ENCODE measurements around the gene ARHGEF19.

The ARHGEF19 gene

DNA sequence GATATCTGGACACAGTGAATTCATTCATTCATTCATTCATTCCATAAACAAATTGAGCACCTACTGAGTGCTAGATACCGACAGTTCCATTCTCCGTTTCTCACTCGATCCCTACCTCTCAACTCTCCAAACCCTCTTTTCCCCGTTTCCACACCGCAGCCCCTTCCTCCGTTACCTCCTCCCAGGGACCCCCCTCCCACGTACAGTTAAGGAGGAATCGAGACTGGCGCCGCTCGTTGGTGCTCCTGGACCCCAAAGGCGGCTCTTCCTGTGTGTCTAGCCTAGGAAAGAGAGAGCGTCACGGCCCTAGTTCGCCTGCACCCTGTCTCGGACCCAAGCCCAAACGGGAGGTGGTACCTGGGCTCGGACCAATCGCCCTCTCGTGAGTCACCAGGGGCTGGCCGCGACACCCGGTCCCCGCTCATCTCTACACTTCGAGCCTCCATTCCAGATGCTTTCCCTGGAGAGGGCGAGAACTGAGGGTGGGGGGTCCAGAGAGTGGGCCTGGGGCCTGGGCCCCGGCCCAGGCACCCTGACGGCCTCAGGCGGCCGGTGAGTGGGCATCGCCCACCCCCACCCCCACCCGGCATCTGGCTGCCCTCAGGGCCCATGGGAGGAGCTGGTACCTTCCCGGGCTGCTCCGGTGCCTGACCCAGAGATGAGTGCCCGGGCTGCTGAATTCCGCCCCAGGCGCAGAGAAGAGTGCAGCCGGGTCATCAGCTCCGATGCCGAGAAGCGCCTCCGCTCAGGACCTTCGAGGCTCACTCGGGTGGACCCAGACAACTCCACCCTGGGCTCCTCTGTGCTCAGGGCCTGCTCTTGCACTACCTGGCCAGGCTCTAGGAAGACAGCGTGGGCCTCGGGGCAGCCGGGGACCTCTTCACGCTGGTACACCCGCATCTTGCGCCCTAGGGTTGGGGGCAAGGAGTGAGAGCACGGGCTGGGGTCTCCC is 4.9 kb downstream of the ARHGEF19 start:
- Histone ChIP-seq H3K27ac (ENCODE audit: low read length) (no peak overlapping the region), H3K4me3 (ENCODE audit: low read length) (peak overlapping the region; percentile 57), H3K36me3 (ENCODE audit: control insufficient read depth, low read depth, low read length) (peaks cover 12% of the 10 kb centered on the region), H3K9me3 (ENCODE audit: control insufficient read depth, low read depth, low read length) (no peaks in the 10 kb centered on the region), H3K9ac (ENCODE audit: low read length) (peak overlapping the region; percentile 55), H3K4me1 (ENCODE audit: control insufficient read depth, low read depth, low read length) (peaks cover 15% of the 10 kb centered on the region), H3K27me3 (ENCODE audit: control insufficient read depth, insufficient read depth, low read length) (no peaks in the 10 kb centered on the region)

DNA sequence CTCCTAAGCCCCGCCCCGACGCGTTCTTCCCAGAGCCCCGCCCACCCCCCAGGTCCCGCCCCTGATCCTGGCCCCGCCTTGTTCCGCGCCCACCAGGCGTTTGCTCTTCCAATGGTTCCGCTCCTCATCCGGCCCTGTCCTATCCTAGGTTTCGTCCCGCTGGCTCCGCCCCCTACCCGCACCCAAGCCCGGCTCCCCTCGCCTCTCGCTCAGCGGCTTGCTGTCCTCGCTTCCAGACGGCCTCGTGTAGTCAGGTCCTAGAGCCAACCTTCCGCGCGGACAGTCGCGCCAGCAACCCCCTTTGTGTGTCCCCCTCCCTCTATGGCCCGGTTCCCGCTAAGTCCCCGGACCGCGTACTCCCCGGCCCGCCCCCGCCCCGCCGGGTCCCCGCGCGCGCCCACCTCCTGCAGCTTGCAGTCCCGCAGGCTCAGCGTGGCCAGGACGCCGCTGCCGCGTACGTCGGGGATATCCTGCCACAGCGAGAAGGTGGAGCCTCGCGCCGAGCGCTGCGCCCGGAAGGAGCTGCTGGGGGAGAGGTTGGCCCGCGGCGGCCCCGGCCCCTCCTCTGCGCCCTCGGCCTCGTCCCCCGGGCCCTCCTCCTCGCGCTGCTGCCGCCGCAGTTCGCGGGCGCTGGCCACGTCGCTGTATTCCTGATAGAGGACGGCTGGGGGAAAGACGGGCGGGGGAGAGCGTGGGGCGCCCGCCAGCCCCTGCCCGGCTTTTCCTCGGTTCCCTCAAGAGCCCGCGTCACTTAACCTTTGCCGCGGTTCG is 5.7 kb downstream of the ARHGEF19 start:
- H3K9me3 ChIP-seq (ENCODE audit: control insufficient read depth, low read depth, low read length) = no peaks in the 10 kb centered on the region
- H3K36me3 ChIP-seq (ENCODE audit: control insufficient read depth, low read depth, low read length) = peaks cover 12% of the 10 kb centered on the region
- peaks cover 10% of the 10 kb centered on the region for H3K4me1 ChIP-seq (ENCODE audit: control insufficient read depth, low read depth, low read length)
- H3K27me3 ChIP-seq (ENCODE audit: control insufficient read depth, insufficient read depth, low read length) = no peaks in the 10 kb centered on the region
- no peak overlapping the region for H3K27ac ChIP-seq (ENCODE audit: low read length)
- H3K9ac ChIP-seq (ENCODE audit: low read length) = peak overlapping the region; percentile 55
- peak overlapping the region; percentile 62 for H3K4me3 ChIP-seq (ENCODE audit: low read length)

DNA sequence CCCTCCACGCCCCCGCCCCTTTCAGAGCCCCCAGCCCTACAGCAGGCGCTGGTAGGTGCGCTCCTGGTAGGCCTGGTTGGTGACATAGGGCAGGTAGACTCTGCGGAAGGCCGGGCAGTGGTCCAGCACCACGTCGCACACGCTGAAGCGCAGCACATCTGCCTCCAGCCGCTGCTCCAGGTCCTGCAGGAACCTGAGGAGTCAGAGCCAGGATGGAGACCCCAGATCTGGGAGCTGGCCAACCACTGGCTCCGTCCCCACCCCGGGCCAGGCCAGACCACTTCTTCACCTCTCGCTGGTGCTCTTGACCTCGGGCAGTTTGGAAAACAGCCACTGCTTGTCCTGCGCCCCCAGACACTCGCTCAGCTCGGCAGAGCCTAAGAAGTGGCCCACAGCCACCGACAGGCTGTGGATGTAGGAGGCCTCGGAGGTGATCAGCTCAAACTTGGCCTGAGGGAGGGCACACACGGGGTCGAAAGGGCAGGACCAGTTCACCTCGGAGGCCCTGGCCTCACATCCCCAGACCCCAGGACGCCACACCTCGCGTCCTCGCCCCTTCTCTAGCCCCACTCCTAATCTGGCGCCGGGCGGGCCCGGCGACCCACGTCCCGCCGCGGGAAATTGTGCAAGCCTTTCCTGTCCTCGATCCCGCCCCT is 6.4 kb downstream of the ARHGEF19 start:
- peak overlapping the region; percentile 43 for H3K9ac ChIP-seq (ENCODE audit: low read length)
- no peaks in the 10 kb centered on the region for H3K27me3 ChIP-seq (ENCODE audit: control insufficient read depth, insufficient read depth, low read length)
- H3K4me1 ChIP-seq (ENCODE audit: control insufficient read depth, low read depth, low read length) = peaks cover 3% of the 10 kb centered on the region
- H3K36me3 ChIP-seq (ENCODE audit: control insufficient read depth, low read depth, low read length) = peaks cover 12% of the 10 kb centered on the region
- peak overlapping the region; percentile 62 for H3K4me3 ChIP-seq (ENCODE audit: low read length)
- no peaks in the 10 kb centered on the region for H3K9me3 ChIP-seq (ENCODE audit: control insufficient read depth, low read depth, low read length)
- H3K27ac ChIP-seq (ENCODE audit: low read length) = no peak overlapping the region

DNA sequence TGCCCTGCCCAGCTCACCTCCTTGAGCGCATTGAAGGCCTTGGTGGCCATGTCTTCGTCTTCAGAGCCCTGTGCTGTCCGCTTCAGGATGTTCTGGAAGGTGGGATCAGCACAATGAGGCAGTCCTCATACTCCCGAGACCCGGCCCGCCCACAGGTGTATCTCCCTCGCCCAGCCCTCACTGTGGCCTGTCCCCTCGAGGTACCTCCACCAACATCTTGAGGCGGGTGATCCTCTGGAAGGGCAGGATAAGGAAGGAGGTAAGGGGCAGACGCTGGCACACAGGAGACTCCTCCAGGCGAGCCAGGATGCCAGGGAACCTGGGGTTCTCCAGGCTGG is 7.1 kb downstream of the ARHGEF19 start:
- H3K27me3 ChIP-seq (ENCODE audit: control insufficient read depth, insufficient read depth, low read length) = no peaks in the 10 kb centered on the region
- H3K27ac ChIP-seq (ENCODE audit: low read length) = no peak overlapping the region
- H3K4me3 ChIP-seq (ENCODE audit: low read length) = no peak overlapping the region
- peaks cover 12% of the 10 kb centered on the region for H3K36me3 ChIP-seq (ENCODE audit: control insufficient read depth, low read depth, low read length)
- H3K9ac ChIP-seq (ENCODE audit: low read length) = no peak overlapping the region
- no peaks in the 10 kb centered on the region for H3K9me3 ChIP-seq (ENCODE audit: control insufficient read depth, low read depth, low read length)
- peaks cover under 1% of the 10 kb centered on the region for H3K4me1 ChIP-seq (ENCODE audit: control insufficient read depth, low read depth, low read length)

DNA sequence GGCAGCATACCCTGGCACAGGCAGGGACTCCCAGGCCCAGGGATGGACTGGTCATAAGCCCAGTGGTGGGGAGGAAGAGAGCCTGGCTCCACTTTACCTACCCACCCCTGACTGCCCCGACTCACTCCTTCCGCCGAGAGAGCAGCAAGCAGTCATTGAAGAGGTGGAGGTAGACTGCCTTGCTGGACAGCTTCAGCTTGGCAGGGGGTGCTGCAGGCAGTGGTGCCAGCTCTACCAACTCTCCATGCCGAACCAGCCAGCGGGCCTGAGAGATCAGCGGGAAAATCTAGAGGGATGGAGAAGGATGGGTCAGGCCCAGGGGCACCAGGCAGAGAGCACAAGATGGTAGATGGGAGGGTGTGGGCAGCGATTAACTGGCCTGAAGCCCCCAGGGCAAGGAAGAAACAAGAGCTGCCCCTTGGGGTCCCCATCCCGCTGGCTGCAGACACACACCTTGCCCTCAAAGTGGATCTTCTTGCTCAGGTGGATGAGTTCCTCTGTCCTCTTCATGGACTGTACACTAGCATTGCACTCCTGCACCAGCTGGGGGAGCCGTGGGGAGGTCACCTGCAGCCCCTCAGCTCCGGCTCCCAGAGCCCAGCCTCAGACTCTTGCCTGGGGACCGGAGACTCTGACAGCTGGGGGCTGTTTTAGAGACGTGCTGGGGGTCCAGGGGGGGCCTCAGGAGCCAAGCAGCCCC is 7.7 kb downstream of the ARHGEF19 start:
- no peaks in the 10 kb centered on the region for H3K27me3 ChIP-seq (ENCODE audit: control insufficient read depth, insufficient read depth, low read length)
- H3K36me3 ChIP-seq (ENCODE audit: control insufficient read depth, low read depth, low read length) = peaks cover 12% of the 10 kb centered on the region
- H3K9ac ChIP-seq (ENCODE audit: low read length) = no peak overlapping the region
- H3K27ac ChIP-seq (ENCODE audit: low read length) = no peak overlapping the region
- H3K4me1 ChIP-seq (ENCODE audit: control insufficient read depth, low read depth, low read length) = no peaks in the 10 kb centered on the region
- no peak overlapping the region for H3K4me3 ChIP-seq (ENCODE audit: low read length)
- no peaks in the 10 kb centered on the region for H3K9me3 ChIP-seq (ENCODE audit: control insufficient read depth, low read depth, low read length)

DNA sequence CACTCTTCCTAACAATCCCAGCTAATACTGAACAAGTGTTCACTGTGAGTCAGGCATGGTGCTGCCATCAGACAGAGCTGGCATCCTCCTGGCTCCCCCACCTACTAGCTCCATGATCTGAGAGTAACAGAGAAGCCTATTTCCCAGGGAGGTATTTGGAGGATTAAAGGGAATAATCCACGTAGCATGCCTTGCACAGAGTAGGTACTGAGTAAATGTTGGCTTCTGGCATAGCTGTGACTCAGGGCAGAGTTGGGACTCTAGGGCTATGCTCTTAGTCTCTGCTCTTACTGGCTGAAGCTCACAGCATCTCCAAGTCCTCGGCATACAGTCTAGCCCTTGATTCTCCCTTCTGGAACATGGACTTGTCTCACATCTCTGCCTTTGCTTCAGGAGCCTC is 8.2 kb downstream of the ARHGEF19 start:
- H3K4me3 ChIP-seq (ENCODE audit: low read length) = no peak overlapping the region
- H3K9ac ChIP-seq (ENCODE audit: low read length) = no peak overlapping the region
- H3K27ac ChIP-seq (ENCODE audit: low read length) = no peak overlapping the region
- H3K4me1 ChIP-seq (ENCODE audit: control insufficient read depth, low read depth, low read length) = no peaks in the 10 kb centered on the region
- H3K36me3 ChIP-seq (ENCODE audit: control insufficient read depth, low read depth, low read length) = peaks cover 12% of the 10 kb centered on the region
- no peaks in the 10 kb centered on the region for H3K9me3 ChIP-seq (ENCODE audit: control insufficient read depth, low read depth, low read length)
- no peaks in the 10 kb centered on the region for H3K27me3 ChIP-seq (ENCODE audit: control insufficient read depth, insufficient read depth, low read length)

DNA sequence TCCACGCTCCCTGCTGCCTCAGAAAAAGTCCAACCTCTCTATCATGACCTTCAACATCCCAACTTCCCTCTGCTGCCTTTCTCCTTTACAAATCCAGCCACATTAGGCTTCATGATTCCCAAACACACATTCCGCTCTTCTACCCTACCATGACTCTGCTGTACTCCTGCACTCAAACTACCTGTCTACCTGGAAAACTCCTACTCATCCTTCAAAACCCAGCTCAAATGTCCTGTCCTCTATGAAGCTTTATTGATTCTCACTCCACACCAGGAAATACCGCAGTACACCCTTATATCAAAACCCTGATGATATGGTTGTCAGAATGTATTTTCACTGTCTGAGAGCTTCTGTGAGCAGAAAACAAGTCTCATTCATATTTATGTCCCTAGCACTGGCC is 8.9 kb downstream of the ARHGEF19 start:
- H3K27ac ChIP-seq (ENCODE audit: low read length) = no peak overlapping the region
- H3K4me1 ChIP-seq (ENCODE audit: control insufficient read depth, low read depth, low read length) = no peaks in the 10 kb centered on the region
- H3K9ac ChIP-seq (ENCODE audit: low read length) = no peak overlapping the region
- H3K4me3 ChIP-seq (ENCODE audit: low read length) = no peak overlapping the region
- H3K36me3 ChIP-seq (ENCODE audit: control insufficient read depth, low read depth, low read length) = peaks cover 12% of the 10 kb centered on the region
- H3K27me3 ChIP-seq (ENCODE audit: control insufficient read depth, insufficient read depth, low read length) = no peaks in the 10 kb centered on the region
- no peaks in the 10 kb centered on the region for H3K9me3 ChIP-seq (ENCODE audit: control insufficient read depth, low read depth, low read length)

DNA sequence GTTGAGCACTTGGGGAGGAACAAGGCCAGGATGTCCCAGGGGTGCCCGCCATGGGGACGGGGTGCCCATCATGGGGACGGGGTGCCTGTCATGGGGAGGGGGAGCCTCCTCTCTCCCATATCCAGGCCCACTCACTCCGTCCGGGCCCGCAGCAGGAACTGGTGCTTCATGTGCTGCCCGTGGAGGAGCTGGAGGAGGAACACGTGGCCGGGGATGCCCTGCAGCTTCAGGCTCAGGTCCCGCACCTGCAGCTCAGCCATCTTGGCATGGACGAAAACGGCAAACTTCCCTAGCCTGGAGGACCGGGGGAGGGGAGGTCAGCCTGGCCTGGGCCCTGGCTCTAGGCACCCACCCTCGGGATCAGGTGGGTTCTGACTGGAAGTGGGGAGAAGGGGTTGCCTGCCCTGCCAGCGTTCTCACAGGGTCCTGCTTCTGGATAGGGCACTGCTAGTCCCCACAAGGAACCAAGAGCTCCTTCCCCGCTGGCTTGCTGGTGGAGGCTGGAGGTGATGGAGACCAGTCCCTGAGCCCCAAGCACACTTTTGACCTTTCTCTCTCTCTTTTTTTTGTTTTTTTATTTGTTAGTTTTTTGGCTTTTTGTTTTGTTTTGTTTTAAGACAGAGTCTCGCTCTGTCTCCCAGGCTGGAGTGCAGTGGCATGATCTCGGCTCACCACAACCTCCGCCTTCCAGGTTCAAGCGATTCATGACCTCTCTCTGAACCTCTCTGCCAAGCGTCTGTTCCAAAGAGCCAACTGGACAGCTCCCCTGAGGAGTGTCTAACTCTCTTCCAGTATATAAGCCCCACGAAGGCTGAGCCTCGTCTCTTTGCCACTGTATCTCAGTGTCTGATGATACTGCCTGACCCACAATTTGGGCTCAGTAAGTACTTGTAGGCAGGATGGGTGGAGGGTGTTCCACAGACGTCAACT is 9.9 kb downstream of the ARHGEF19 start:
- H3K27me3 ChIP-seq (ENCODE audit: control insufficient read depth, insufficient read depth, low read length) = no peaks in the 10 kb centered on the region
- peaks cover 12% of the 10 kb centered on the region for H3K36me3 ChIP-seq (ENCODE audit: control insufficient read depth, low read depth, low read length)
- H3K9me3 ChIP-seq (ENCODE audit: control insufficient read depth, low read depth, low read length) = no peaks in the 10 kb centered on the region
- H3K4me3 ChIP-seq (ENCODE audit: low read length) = no peak overlapping the region
- H3K9ac ChIP-seq (ENCODE audit: low read length) = no peak overlapping the region
- no peak overlapping the region for H3K27ac ChIP-seq (ENCODE audit: low read length)
- no peaks in the 10 kb centered on the region for H3K4me1 ChIP-seq (ENCODE audit: control insufficient read depth, low read depth, low read length)

DNA sequence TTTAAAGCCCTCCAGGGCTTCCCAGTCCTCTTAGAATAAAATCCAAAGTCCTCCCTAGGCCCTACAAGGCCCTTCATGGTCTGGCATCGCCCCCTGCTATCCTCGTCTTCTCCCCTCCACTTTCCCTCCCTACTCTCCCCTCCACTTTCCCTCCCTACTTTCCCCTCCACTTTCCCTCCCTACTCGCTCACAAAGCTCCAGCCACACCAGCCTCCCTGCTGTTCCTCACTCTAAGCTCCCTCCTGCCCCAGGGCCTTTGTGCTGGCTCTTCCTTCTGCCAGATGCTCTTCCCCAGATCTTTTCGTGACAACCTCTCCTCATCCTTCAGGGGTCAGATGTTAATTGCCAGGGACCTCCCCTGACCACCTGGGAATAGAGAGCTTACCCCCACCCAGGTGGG is 12.8 kb downstream of the ARHGEF19 start:
- Histone ChIP-seq H3K27ac (ENCODE audit: low read length) (no peak overlapping the region), H3K9ac (ENCODE audit: low read length) (no peak overlapping the region), H3K27me3 (ENCODE audit: control insufficient read depth, insufficient read depth, low read length) (no peaks in the 10 kb centered on the region), H3K36me3 (ENCODE audit: control insufficient read depth, low read depth, low read length) (peaks cover 12% of the 10 kb centered on the region), H3K4me1 (ENCODE audit: control insufficient read depth, low read depth, low read length) (no peaks in the 10 kb centered on the region), H3K4me3 (ENCODE audit: low read length) (no peak overlapping the region), H3K9me3 (ENCODE audit: control insufficient read depth, low read depth, low read length) (no peaks in the 10 kb centered on the region)

DNA sequence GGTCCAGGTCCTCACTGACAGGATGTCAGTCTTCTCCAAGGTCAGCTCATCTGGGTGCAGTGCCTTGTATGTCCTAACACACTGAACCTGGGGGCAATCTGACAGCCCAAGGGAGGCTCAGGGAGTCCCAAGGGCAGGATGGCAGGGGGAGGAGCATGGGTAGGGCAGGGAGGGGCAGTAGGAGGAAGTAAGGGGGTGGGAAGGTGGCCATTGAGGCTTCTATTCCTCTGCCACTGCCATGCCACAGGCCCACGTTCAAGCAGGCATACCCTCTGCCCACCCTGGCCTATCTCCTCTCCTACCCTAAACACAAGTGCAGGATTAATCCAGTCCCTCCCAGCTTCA is 13.3 kb downstream of the ARHGEF19 start:
- Histone ChIP-seq H3K27me3 (ENCODE audit: control insufficient read depth, insufficient read depth, low read length) (no peaks in the 10 kb centered on the region), H3K4me3 (ENCODE audit: low read length) (no peak overlapping the region), H3K9me3 (ENCODE audit: control insufficient read depth, low read depth, low read length) (no peaks in the 10 kb centered on the region), H3K36me3 (ENCODE audit: control insufficient read depth, low read depth, low read length) (peaks cover 9% of the 10 kb centered on the region), H3K4me1 (ENCODE audit: control insufficient read depth, low read depth, low read length) (no peaks in the 10 kb centered on the region), H3K27ac (ENCODE audit: low read length) (no peak overlapping the region), H3K9ac (ENCODE audit: low read length) (no peak overlapping the region)

All from iPS-18a (cell line).